Endothelial cell of umbilical vein (primary cell): Measurements from ENCODE around the gene SH2D6. TPM values are rescaled to one million over a fixed set of nuclear protein-coding genes. Genes with fewer than 3 reads are reported as not detected.

Experiments
- BruUV-seq: library from RNA; stranded (reverse); fragments of 400-500 nt; replicated peaks from 2 replicates; lab custom pipeline; 2021; lab: Mats Ljungman, UMichigan
- CTCF ChIA-PET: fragments of 300-600, 350-600 bp; sonication (Branson Sonifier 250); formaldehyde crosslinking; loops from one replicate; lab custom pipeline; 2021; ENCODE audit warnings: antibody characterized with exemption, inconsistent platforms; lab: Charles Lee
- POLR2A ChIA-PET: fragments of 300-600, 350-600 bp; sonication (Branson Sonifier 250); formaldehyde crosslinking; loops from one replicate; lab custom pipeline; 2021; ENCODE audit warnings: antibody characterized with exemption, inconsistent platforms; lab: Charles Lee
- DNase-seq: peaks from one replicate; pipeline ENCODE4 v3.0.0-alpha.2; 2011; ENCODE audit warnings: low read depth, low spot score
- FAIRE-seq: peaks from 2 replicates; lab custom pipeline; 2011; peaks lifted over from hg19 to GRCh38; lab: Jason Lieb, UNC
- H2AFZ ChIP-seq: 2 replicates; pipeline ENCODE4 v1.6.0; 2012; ENCODE audit warnings: low read depth, low read length, control low read depth, inconsistent platforms
- H3K27ac ChIP-seq: 2 replicates; pipeline ENCODE4 v1.5.1; 2011; ENCODE audit warnings: low read depth, mild to moderate bottlenecking, control low read depth, low read length, moderate library complexity; ENCODE audit not compliant: insufficient read depth
- H3K27me3 ChIP-seq, 2 experiments: 2 replicates each; pipeline versions ENCODE4 v1.6.0 to v1.6.1; 2011; ENCODE audit warnings: low read length in 2 of 2, mixed read lengths in 1 of 2; ENCODE audit not compliant: control insufficient read depth in 2 of 2, insufficient read depth in 2 of 2
- H3K36me3 ChIP-seq, 2 experiments: 2 replicates in 1 of 2; 3 replicates in 1 of 2; pipeline ENCODE4 v1.5.1; 2011; ENCODE audit warnings: low read length in 2 of 2, mild to moderate bottlenecking in 1 of 2, moderate library complexity in 1 of 2; ENCODE audit not compliant: control insufficient read depth in 2 of 2, insufficient read depth in 2 of 2; ENCODE audit errors: extremely low read depth in 1 of 2
- H3K4me1 ChIP-seq: 3 replicates; pipeline ENCODE4 v1.5.1; 2011; ENCODE audit warnings: mild to moderate bottlenecking, low read length; ENCODE audit not compliant: control insufficient read depth, insufficient read depth; ENCODE audit errors: extremely low read depth
- H3K4me2 ChIP-seq: 2 replicates; pipeline ENCODE4 v1.6.1; 2011; ENCODE audit warnings: low read length, control low read depth, mixed read lengths; ENCODE audit not compliant: insufficient read depth
- H3K4me3 ChIP-seq, 3 experiments: fragments of 200-600 bp in 1 of 3; sonication (generic), shearing (Covaris generic) in 1 of 3; replicated peaks in 1 of 3; 2 replicates each; pipeline ENCODE4 v1.5.1; 2011 to 2016; ENCODE audit warnings: control low read depth in 3 of 3, low read length in 3 of 3, mild to moderate bottlenecking in 2 of 3, inconsistent platforms in 1 of 3, low read depth in 1 of 3, moderate library complexity in 1 of 3; ENCODE audit not compliant: insufficient read depth in 1 of 3
- H3K79me2 ChIP-seq: 2 replicates; pipeline ENCODE4 v1.6.0; 2012; ENCODE audit warnings: low read length, inconsistent platforms; ENCODE audit not compliant: control insufficient read depth, insufficient read depth
- H3K9ac ChIP-seq: replicated peaks from 2 replicates; pipeline ENCODE3; 2011; ENCODE audit warnings: low read length, control low read depth; ENCODE audit not compliant: insufficient read depth; ENCODE audit errors: extremely low read depth
- H3K9me1 ChIP-seq: replicated peaks from 3 replicates; pipeline ENCODE4 v1.6.0; 2011; ENCODE audit warnings: mild to moderate bottlenecking, low read length; ENCODE audit not compliant: control insufficient read depth, insufficient read depth; ENCODE audit errors: extremely low read depth
- H3K9me3 ChIP-seq: replicated peaks from 2 replicates; pipeline ENCODE4 v1.5.1; 2012; ENCODE audit warnings: low read length, inconsistent platforms; ENCODE audit not compliant: control insufficient read depth, insufficient read depth
- H4K20me1 ChIP-seq: replicated peaks from 2 replicates; pipeline ENCODE3; 2011; ENCODE audit warnings: mild to moderate bottlenecking, low read length; ENCODE audit not compliant: control insufficient read depth, insufficient read depth; ENCODE audit errors: extremely low read depth
- EZH2 ChIP-seq: IDR thresholded peaks from 2 replicates; pipeline ENCODE4 v1.6.1; 2012; ENCODE audit warnings: borderline replicate concordance, low read depth, mild to moderate bottlenecking, moderate library complexity, low read length, inconsistent platforms; ENCODE audit not compliant: severe bottlenecking
- FOS ChIP-seq: IDR thresholded peaks from 2 replicates; pipeline ENCODE4 v1.6.1; 2011; ENCODE audit warnings: mild to moderate bottlenecking, low read length, moderate library complexity, borderline replicate concordance; ENCODE audit not compliant: insufficient read depth
- GATA2 ChIP-seq: IDR thresholded peaks from 2 replicates; pipeline ENCODE4 v1.7.0; 2011; ENCODE audit warnings: low read depth, mild to moderate bottlenecking, moderate library complexity, mixed read lengths, low read length; ENCODE audit not compliant: insufficient read length, insufficient read depth
- JUN ChIP-seq: IDR thresholded peaks from 2 replicates; pipeline ENCODE4 v1.6.1; 2011; ENCODE audit warnings: borderline replicate concordance, low read depth; ENCODE audit not compliant: insufficient read length, insufficient read depth
- POLR2A ChIP-seq: IDR thresholded peaks from 2 replicates; pipeline ENCODE4 v1.6.1; 2012; ENCODE audit warnings: low read depth, mild to moderate bottlenecking, control low read depth, low read length
- POLR2AphosphoS5 ChIP-seq: IDR thresholded peaks from 2 replicates; pipeline ENCODE4 v1.6.1; 2012; ENCODE audit warnings: low read depth, mild to moderate bottlenecking, control low read depth, low read length, moderate library complexity; ENCODE audit not compliant: insufficient read depth
- dilution Hi-C: fragments of 300-500 bp; cut with MboI; formaldehyde crosslinking; loops from one replicate; pipeline ENCODE4 v1.15.0; 2019; ENCODE audit warnings: low sequenced_read_pairs; ENCODE audit not compliant: extremely low pct_ligation_motif_present
- intact Hi-C: fragments of 100-400 bp; cut with micrococcal nuclease; formaldehyde crosslinking; loops from one replicate; pipeline ENCODE4 v1.10.0; 2022
- polyA plus RNA-seq, 4 experiments: library from polyadenylated mRNA; depleted of rRNA in 3 of 4; stranded (reverse) in 3 of 4; unstranded in 1 of 4; fragments of >200 nt; gene quantifications; 2 replicates each; pipeline versions ENCODE4 v1.2.1 to v1.2.3, GENCODE V29; 2011 to 2012; ENCODE audit warnings: missing spikeins in 1 of 4
- total RNA-seq: library from RNA; stranded (reverse); gene quantifications from 2 replicates; pipeline ENCODE4 v1.2.3, GENCODE V29; 2021
- TF ChIP-seq, protein P1 (sequence below), 2 donors: IDR thresholded peaks; 1 replicate in 1 of 2; 2 replicates in 1 of 2; pipeline ENCODE4 v1.5.1; 2011; ENCODE audit warnings: low read length in 2 of 2, mild to moderate bottlenecking in 2 of 2, moderate library complexity in 2 of 2, control low read depth in 1 of 2, inconsistent platforms in 1 of 2, low read depth in 1 of 2; ENCODE audit not compliant: insufficient read depth in 1 of 2; ENCODE audit errors: extremely low read depth in 1 of 2

SH2D6 gene
- total and polyA plus RNA-seq, 2 donors (not counting 3 experiments of a cell fraction or from before 2014, with no cell fraction given): 0.53 TPM; not detected in 1

DNA sequence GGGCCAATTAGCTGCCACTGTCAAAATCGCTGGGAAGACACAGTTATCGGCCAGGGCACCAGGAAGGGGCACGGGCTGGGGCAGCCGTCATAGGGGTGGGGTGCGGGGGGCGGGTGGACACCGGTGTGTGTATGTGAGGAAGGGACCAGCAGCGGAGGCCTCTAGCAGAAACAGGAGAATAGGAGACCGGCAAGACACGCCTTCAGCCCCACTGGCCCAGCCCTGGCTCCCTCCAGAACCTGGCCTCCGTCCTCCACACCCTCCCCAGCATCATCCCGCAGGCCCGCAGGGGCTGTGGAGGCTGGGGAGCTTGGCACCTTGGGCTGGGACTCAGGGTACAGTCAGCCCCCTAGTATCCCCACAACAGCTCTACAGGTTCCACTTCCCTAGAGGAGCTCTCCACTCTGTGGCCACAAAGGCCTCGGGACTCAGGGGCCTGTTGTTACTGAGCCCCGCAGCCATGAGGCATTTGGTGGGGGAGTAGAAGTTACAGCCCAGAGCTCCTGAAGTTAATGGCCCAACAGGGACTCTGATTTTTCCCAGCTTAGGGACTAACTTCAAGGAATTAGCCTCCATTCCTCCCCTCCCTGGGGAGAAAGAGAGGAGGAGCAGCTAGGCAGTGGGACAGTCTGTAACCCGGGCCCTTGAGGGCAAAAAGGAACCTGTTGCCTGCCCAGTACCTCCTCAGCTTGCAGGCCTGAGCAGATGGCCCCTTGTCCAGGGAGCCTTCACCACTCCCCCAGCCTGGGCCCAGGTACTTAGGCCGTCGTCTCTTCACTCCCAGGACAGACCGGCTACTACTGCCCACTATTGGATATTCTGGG lies 19.9 kb downstream of the SH2D6 start:
- Histone ChIP-seq H2AFZ (peak overlapping the region; percentile 60), H3K27me3 (no peaks in the 10 kb centered on the region), H3K4me2 (peak overlapping the region; percentile 23), H3K36me3 (no peaks in the 10 kb centered on the region), H4K20me1 (no peaks in the 10 kb centered on the region), H3K4me1 (peaks cover 17% of the 10 kb centered on the region), H3K27ac (peak overlapping the region; percentile 60), H3K79me2 (no peaks in the 10 kb centered on the region), H3K9me1 (no peaks in the 10 kb centered on the region), H3K9me3 (no peaks in the 10 kb centered on the region), H3K4me3 (peak overlapping the region in 1 of 3 experiments; percentile 30), H3K9ac (peak overlapping the region; percentile 74)
- TSS peak; percentile 67 for BruUV-seq
- FAIRE-seq (no peak), DNase-seq (no peak)
- dilution Hi-C loops: no loop called here
- POLR2A ChIA-PET: interaction anchor here (1.1 to 3.1 kb wide), 2 partner anchors 100 to 102 kb away, joined by 3 to 26 read pairs; partner anchors contain the start of gene MAT2A
- intact Hi-C loops: no loop called here
- CTCF ChIA-PET: interaction anchor here (0.9 to 1.8 kb wide), 10 partner anchors 10 to 165 kb away, joined by 3 to 14 read pairs (median 4); partner anchors contain the start of gene MAT2A
- TF ChIP-seq GATA2 (no peak), POLR2AphosphoS5 (no peak), FOS (no peak), POLR2A (no peak), JUN (no peak), EZH2 (no peak)
- TF ChIP-seq, protein P1, sequence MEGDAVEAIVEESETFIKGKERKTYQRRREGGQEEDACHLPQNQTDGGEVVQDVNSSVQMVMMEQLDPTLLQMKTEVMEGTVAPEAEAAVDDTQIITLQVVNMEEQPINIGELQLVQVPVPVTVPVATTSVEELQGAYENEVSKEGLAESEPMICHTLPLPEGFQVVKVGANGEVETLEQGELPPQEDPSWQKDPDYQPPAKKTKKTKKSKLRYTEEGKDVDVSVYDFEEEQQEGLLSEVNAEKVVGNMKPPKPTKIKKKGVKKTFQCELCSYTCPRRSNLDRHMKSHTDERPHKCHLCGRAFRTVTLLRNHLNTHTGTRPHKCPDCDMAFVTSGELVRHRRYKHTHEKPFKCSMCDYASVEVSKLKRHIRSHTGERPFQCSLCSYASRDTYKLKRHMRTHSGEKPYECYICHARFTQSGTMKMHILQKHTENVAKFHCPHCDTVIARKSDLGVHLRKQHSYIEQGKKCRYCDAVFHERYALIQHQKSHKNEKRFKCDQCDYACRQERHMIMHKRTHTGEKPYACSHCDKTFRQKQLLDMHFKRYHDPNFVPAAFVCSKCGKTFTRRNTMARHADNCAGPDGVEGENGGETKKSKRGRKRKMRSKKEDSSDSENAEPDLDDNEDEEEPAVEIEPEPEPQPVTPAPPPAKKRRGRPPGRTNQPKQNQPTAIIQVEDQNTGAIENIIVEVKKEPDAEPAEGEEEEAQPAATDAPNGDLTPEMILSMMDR (IDR thresholded peaks at IDR 0.05; ENCODE audit: extremely low read depth in 1 of 2, insufficient read depth in 1 of 2, low read depth in 1 of 2, low read length in 2 of 2): no peak
